ENCODE measurements around the gene SYNE2. TPM values are rescaled to one million over a fixed set of nuclear protein-coding genes. Genes with fewer than 3 reads are reported as not detected.

Gene SYNE2
- total and polyA plus RNA-seq, 2 donors (not counting 3 experiments of a cell fraction or from before 2014, with no cell fraction given) = 16.0 to 53.7 TPM

DNA sequence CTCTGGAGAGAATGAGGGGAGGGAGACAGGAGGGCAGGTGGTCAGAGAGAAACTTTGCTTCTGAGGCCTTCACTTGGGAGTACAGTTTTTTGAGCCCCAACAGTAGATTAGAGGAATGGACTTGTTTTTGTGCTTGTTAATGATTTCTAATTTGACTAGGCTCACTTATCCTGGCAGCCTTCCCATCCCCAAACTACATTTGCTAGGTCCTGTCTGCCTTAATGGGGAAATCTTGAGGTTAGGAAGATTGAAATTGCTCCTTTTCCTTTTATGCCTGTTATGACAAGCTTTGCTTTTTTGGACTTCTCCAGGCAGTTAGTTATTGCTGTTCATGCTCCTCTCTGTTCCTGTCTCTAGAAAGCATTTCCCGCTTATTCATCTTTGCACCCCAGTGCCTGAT lies 37.7 kb downstream of the SYNE2 start:
- BruUV-seq (replicated peaks) = no TSS peak
- no peaks in the 10 kb centered on the region for H3K27me3 ChIP-seq (ENCODE audit: control insufficient read depth in 2 of 2, insufficient read depth in 2 of 2, low read length in 2 of 2)
- ChIA-PET POLR2A (no interaction called here), CTCF (interaction anchor here (1.1 to 1.7 kb wide), 3 partner anchors 16 to 404 kb away, joined by 3 to 6 read pairs (median 3); no protein-coding TSS in a partner anchor)
- peak overlapping the region; percentile 45 for H2AFZ ChIP-seq (ENCODE audit: low read depth, low read length)
- dilution Hi-C loops (cut with MboI; ENCODE audit: extremely low pct_ligation_motif_present, low sequenced_read_pairs) = no loop called here
- H4K20me1 ChIP-seq (replicated peaks; ENCODE audit: control insufficient read depth, extremely low read depth, insufficient read depth, low read length) = no peaks in the 10 kb centered on the region
- FAIRE-seq = no peak
- H3K4me3 ChIP-seq (replicated peaks in 1 of 3; ENCODE audit: insufficient read depth in 1 of 3, low read depth in 1 of 3, low read length in 3 of 3) = no peak overlapping the region
- peak; percentile 40 for DNase-seq (ENCODE audit: low read depth, low spot score)
- H3K27ac ChIP-seq (ENCODE audit: insufficient read depth, low read depth, low read length) = no peak overlapping the region
- H3K4me2 ChIP-seq (ENCODE audit: insufficient read depth, low read length) = peak overlapping the region; percentile 22
- H3K36me3 ChIP-seq (ENCODE audit: control insufficient read depth in 2 of 2, extremely low read depth in 1 of 2, insufficient read depth in 2 of 2, low read length in 2 of 2) = no peaks in the 10 kb centered on the region
- TF ChIP-seq POLR2AphosphoS5 (IDR thresholded peaks at IDR 0.05; ENCODE audit: insufficient read depth, low read depth, low read length) (no peak), POLR2A (IDR thresholded peaks at IDR 0.05; ENCODE audit: low read depth, low read length) (no peak), FOS (IDR thresholded peaks at IDR 0.05; ENCODE audit: borderline replicate concordance, insufficient read depth, low read length) (no peak), MYC (IDR thresholded peaks at IDR 0.05; ENCODE audit: low read depth, low read length) (no peak), GATA2 (IDR thresholded peaks at IDR 0.05; ENCODE audit: insufficient read depth, insufficient read length, low read depth, low read length) (no peak), EZH2 (IDR thresholded peaks at IDR 0.05; ENCODE audit: borderline replicate concordance, low read depth, low read length, severe bottlenecking) (no peak), JUN (IDR thresholded peaks at IDR 0.05; ENCODE audit: borderline replicate concordance, insufficient read depth, insufficient read length, low read depth) (no peak)
- TF ChIP-seq, protein P1, sequence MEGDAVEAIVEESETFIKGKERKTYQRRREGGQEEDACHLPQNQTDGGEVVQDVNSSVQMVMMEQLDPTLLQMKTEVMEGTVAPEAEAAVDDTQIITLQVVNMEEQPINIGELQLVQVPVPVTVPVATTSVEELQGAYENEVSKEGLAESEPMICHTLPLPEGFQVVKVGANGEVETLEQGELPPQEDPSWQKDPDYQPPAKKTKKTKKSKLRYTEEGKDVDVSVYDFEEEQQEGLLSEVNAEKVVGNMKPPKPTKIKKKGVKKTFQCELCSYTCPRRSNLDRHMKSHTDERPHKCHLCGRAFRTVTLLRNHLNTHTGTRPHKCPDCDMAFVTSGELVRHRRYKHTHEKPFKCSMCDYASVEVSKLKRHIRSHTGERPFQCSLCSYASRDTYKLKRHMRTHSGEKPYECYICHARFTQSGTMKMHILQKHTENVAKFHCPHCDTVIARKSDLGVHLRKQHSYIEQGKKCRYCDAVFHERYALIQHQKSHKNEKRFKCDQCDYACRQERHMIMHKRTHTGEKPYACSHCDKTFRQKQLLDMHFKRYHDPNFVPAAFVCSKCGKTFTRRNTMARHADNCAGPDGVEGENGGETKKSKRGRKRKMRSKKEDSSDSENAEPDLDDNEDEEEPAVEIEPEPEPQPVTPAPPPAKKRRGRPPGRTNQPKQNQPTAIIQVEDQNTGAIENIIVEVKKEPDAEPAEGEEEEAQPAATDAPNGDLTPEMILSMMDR (IDR thresholded peaks at IDR 0.05; ENCODE audit: extremely low read depth in 1 of 2, insufficient read depth in 1 of 2, low read depth in 1 of 2, low read length in 2 of 2) = no peak
- TF ChIP-seq, protein P2, sequence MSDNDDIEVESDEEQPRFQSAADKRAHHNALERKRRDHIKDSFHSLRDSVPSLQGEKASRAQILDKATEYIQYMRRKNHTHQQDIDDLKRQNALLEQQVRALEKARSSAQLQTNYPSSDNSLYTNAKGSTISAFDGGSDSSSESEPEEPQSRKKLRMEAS (IDR thresholded peaks at IDR 0.05; ENCODE audit: insufficient read depth, insufficient read length) = no peak
- no peak overlapping the region for H3K9ac ChIP-seq (replicated peaks; ENCODE audit: extremely low read depth, insufficient read depth, low read length)
- H3K9me1 ChIP-seq (replicated peaks; ENCODE audit: control insufficient read depth, extremely low read depth, insufficient read depth, low read length) = no peaks in the 10 kb centered on the region
- no peaks in the 10 kb centered on the region for H3K9me3 ChIP-seq (replicated peaks; ENCODE audit: control insufficient read depth, insufficient read depth, low read length)
- intact Hi-C loops (cut with micrococcal nuclease) = no loop called here
- H3K79me2 ChIP-seq (ENCODE audit: control insufficient read depth, insufficient read depth, low read length) = no peaks in the 10 kb centered on the region
- peaks cover 26% of the 10 kb centered on the region for H3K4me1 ChIP-seq (ENCODE audit: control insufficient read depth, extremely low read depth, insufficient read depth, low read length)

Data from endothelial cell of umbilical vein (primary cell).